HepG2 (cell line): ENCODE results near the gene GAS2. TPM values are rescaled to one million over a fixed set of nuclear protein-coding genes. Genes with fewer than 3 reads are reported as not detected.

Experiments
- ATAC-seq: fragments of 200-7000 bp; cut with Tn5 transposase; 3 replicates; pipeline ENCODE4 v1.9.1; 2020; ENCODE audit warnings: mild to moderate bottlenecking, moderate library complexity
- BruUV-seq: library from RNA; stranded (reverse); fragments of 400-500 nt; replicated peaks from 2 replicates; lab custom pipeline; 2021; lab: Mats Ljungman, UMichigan
- CTCF ChIA-PET: fragments of 300-600 bp; formaldehyde crosslinking; extraction: SDS; loops from one replicate; lab custom pipeline; 2021; ENCODE audit warnings: low total read pairs, inconsistent platforms, low intra/inter-chr PET ratio; lab: Yijun Ruan, JAX
- POLR2A ChIA-PET: fragments of 350-600 bp; sonication (Branson Sonifier 250); formaldehyde crosslinking; loops from one replicate; lab custom pipeline; 2020; ENCODE audit warnings: antibody characterized with exemption, inconsistent platforms; lab: Yijun Ruan, JAX
- DNase-seq: peaks from one replicate; pipeline ENCODE4 v3.0.0-alpha.2; 2015; ENCODE audit warnings: low spot score
- FAIRE-seq: peaks from 3 replicates; lab custom pipeline; 2011; peaks lifted over from hg19 to GRCh38; lab: Jason Lieb, UNC
- H2AFZ ChIP-seq: one replicate; pipeline ENCODE4 v1.6.1; 2011; ENCODE audit warnings: low read length, inconsistent platforms
- H3K27ac ChIP-seq: fragments of 300-600 bp; 3 replicates; pipeline ENCODE4 v1.8.0; 2011; ENCODE audit warnings: mixed run types, mild to moderate bottlenecking, mixed read lengths, low read length, inconsistent platforms; ENCODE audit not compliant: insufficient read depth; ENCODE audit errors: extremely low read length
- H3K27me3 ChIP-seq, 2 experiments: fragments of 200-600 bp in 1 of 2; 2 replicates in 1 of 2; 3 replicates in 1 of 2; pipeline versions ENCODE4 v1.6.0 to v1.8.0; 2011; ENCODE audit warnings: low read length in 2 of 2, mild to moderate bottlenecking in 2 of 2, moderate library complexity in 2 of 2, inconsistent platforms in 1 of 2; ENCODE audit not compliant: insufficient read depth in 2 of 2, control insufficient read depth in 1 of 2
- H3K36me3 ChIP-seq, 2 experiments: fragments of 200-600 bp in 1 of 2; replicated peaks in 1 of 2; 2 replicates in 1 of 2; 3 replicates in 1 of 2; pipeline versions ENCODE4 v1.5.1 to v1.8.0; 2011; ENCODE audit warnings: low read length in 2 of 2, inconsistent platforms in 1 of 2; ENCODE audit not compliant: insufficient read depth in 2 of 2, control insufficient read depth in 1 of 2
- H3K4me1 ChIP-seq: 2 replicates; pipeline ENCODE4 v1.5.1; 2012; ENCODE audit warnings: low read length, inconsistent platforms; ENCODE audit not compliant: insufficient read depth
- H3K4me2 ChIP-seq: 2 replicates; pipeline ENCODE4 v1.6.0; 2011; ENCODE audit warnings: low read depth, low read length, inconsistent platforms
- H3K4me3 ChIP-seq, 3 experiments: fragments of 200-600 bp in 1 of 3; sonication (generic), shearing (Covaris generic) in 1 of 3; replicated peaks in 1 of 3; 2 replicates each; pipeline ENCODE4 v1.5.1; 2011 to 2016; ENCODE audit warnings: low read length in 3 of 3, inconsistent platforms in 2 of 3, low read depth in 2 of 3, mild to moderate bottlenecking in 2 of 3, control low read depth in 1 of 3, mixed read lengths in 1 of 3; ENCODE audit not compliant: insufficient read depth in 1 of 3
- H3K79me2 ChIP-seq: one replicate; pipeline ENCODE4 v1.6.1; 2011; ENCODE audit warnings: low read length, inconsistent platforms; ENCODE audit not compliant: insufficient read depth
- H3K9ac ChIP-seq: 2 replicates; pipeline ENCODE4 v1.6.0; 2011; ENCODE audit warnings: mild to moderate bottlenecking, low read depth, low read length, inconsistent platforms; ENCODE audit not compliant: insufficient read depth
- H3K9me3 ChIP-seq: 2 replicates; pipeline ENCODE4 v1.5.1; 2012; ENCODE audit warnings: mild to moderate bottlenecking, low read length
- H4K20me1 ChIP-seq: 2 replicates; pipeline ENCODE4 v1.6.0; 2011; ENCODE audit warnings: inconsistent platforms, mild to moderate bottlenecking, low read length, moderate library complexity; ENCODE audit not compliant: insufficient read depth
- ELF1 ChIP-seq: sonication (generic); formaldehyde crosslinking; IDR thresholded peaks from 2 replicates; pipeline ENCODE4 v1.4.0; 2020; ENCODE audit warnings: missing genetic modification reagents
- HDAC6 ChIP-seq: fragments of 200-600 bp; sonication (generic); IDR thresholded peaks from 2 replicates; pipeline ENCODE4 v1.7.0; 2017; ENCODE audit warnings: mild to moderate bottlenecking, antibody characterized with exemption, low read length, low read depth
- HNF4G ChIP-seq, 2 experiments: sonication (generic) in 1 of 2; formaldehyde crosslinking in 1 of 2; IDR thresholded peaks; 2 replicates each; pipeline versions ENCODE4 v1.4.0 to v1.6.1; 2011 to 2020; ENCODE audit warnings: borderline replicate concordance in 2 of 2, low read depth in 2 of 2, mild to moderate bottlenecking in 2 of 2, low read length in 1 of 2, missing genetic modification reagents in 1 of 2, moderate library complexity in 1 of 2
- TEAD3 ChIP-seq: optimal IDR thresholded peaks from 2 replicates; pipeline ENCODE3; 2016; ENCODE audit warnings: borderline replicate concordance
- TIGD3 ChIP-seq: sonication (generic); formaldehyde crosslinking; IDR thresholded peaks from 2 replicates; pipeline ENCODE4 v1.5.1; 2020; ENCODE audit warnings: mild to moderate bottlenecking, missing genetic modification reagents, borderline replicate concordance
- ZBTB46 ChIP-seq: sonication (generic); formaldehyde crosslinking; IDR thresholded peaks from 2 replicates; pipeline ENCODE4 v1.4.0; 2020; ENCODE audit warnings: mild to moderate bottlenecking, missing genetic modification reagents, borderline replicate concordance
- ZNF337 ChIP-seq: sonication (generic); formaldehyde crosslinking; IDR thresholded peaks from 2 replicates; pipeline ENCODE4 v1.5.1; 2020; ENCODE audit warnings: missing genetic modification reagents, low read depth, mild to moderate bottlenecking, borderline replicate concordance
- ZNF350 ChIP-seq: sonication (generic); formaldehyde crosslinking; IDR thresholded peaks from 2 replicates; pipeline ENCODE4 v1.4.0; 2020; ENCODE audit warnings: mild to moderate bottlenecking, low read depth, missing genetic modification reagents, borderline replicate concordance
- ZNF530 ChIP-seq: sonication (generic); formaldehyde crosslinking; IDR thresholded peaks from 2 replicates; pipeline ENCODE4 v1.5.0; 2020; ENCODE audit warnings: low read depth, mild to moderate bottlenecking, missing genetic modification reagents
- ZNF549 ChIP-seq: sonication (generic); formaldehyde crosslinking; IDR thresholded peaks from 2 replicates; pipeline ENCODE4 v1.5.0; 2020; ENCODE audit warnings: missing genetic modification reagents
- ZNF766 ChIP-seq: sonication (generic); formaldehyde crosslinking; IDR thresholded peaks from 2 replicates; pipeline ENCODE4 v1.5.0; 2020; ENCODE audit warnings: missing genetic modification reagents, borderline replicate concordance
- WGBS: methylation state at CpG from one replicate; pipeline ENCODE4 v1.1.6; 2017; ENCODE audit warnings: low lambda C conversion rate; 5-methylcytosine and 5-hydroxymethylcytosine counted together
- in situ Hi-C: cut with HindIII; loops from 2 replicates; pipeline ENCODE4 v1.10.0; 2017; ENCODE audit warnings: low pct_unique_long_range_greater_than_20kb; ENCODE audit not compliant: extremely low pct_ligation_motif_present
- intact Hi-C: fragments of 100-400 bp; cut with micrococcal nuclease; formaldehyde crosslinking; loops from one replicate; pipeline ENCODE4 v1.10.0; 2022; ENCODE audit not compliant: unreplicated experiment
- polyA plus RNA-seq, 8 experiments: library from polyadenylated mRNA; depleted of rRNA in 3 of 8; stranded (reverse) in 7 of 8; unstranded in 1 of 8; fragments of >200 nt; fragmentation: Illumina TruSeq in 4 of 8; extraction: Trizol in 4 of 8; gene quantifications; 2 replicates each; pipeline versions ENCODE4 v1.2.1 to v1.2.3, GENCODE V29; 2011 to 2016; ENCODE audit warnings: low read depth in 4 of 8, missing spikeins in 1 of 8, mixed read lengths in 1 of 8; ENCODE audit not compliant: insufficient read depth in 1 of 8
- total RNA-seq, 5 experiments: library from RNA; depleted of rRNA; stranded (reverse); fragments of >200 nt; fragmentation: Illumina TruSeq; extraction: Trizol; gene quantifications; 2 replicates each; pipeline ENCODE4 v1.2.3, GENCODE V29; 2016; ENCODE audit warnings: low read depth in 1 of 5

GAS2 gene
- total and polyA plus RNA-seq, 2 of the 13 experiments (the other 11 are each of a cell fraction or from before 2014, with no cell fraction given) = 26.0 to 85.1 TPM

GRCh38 chr11:22785251-22785650 lies 118.8 kb downstream of the GAS2 start (continued):
- no peak for TF ChIP-seq ZNF350 (CRISPR knock-in tag)
- no peak for TF ChIP-seq ZNF766 (CRISPR knock-in tag)
- TF ChIP-seq ZNF549 (CRISPR knock-in tag) = no peak
- TF ChIP-seq TEAD3 (CRISPR knock-in tag) = no peak

GRCh38 chr11:22786475-22786874 lies 120.1 kb downstream of the GAS2 start:
- Histone ChIP-seq H3K4me3 (no peak overlapping the region), H2AFZ (no peak overlapping the region), H3K27me3 (no peaks in the 10 kb centered on the region), H3K4me1 (peaks cover 3% of the 10 kb centered on the region), H3K9me3 (no peaks in the 10 kb centered on the region), H3K27ac (no peak overlapping the region), H3K4me2 (no peak overlapping the region), H3K9ac (no peak overlapping the region)
- in situ Hi-C loops = loop anchor here (5.0 kb wide), 1 partner anchor 119 kb away; the partner anchor contains the start of gene GAS2
- ATAC-seq = no peak
- BruUV-seq = no TSS peak
- intact Hi-C loops = loop anchor here (2.0 kb wide), 3 partner anchors 52 to 452 kb away; no protein-coding TSS in a partner anchor
- no peak for FAIRE-seq
- CTCF ChIA-PET = no interaction called here
- 96% methylated on average over 3 of the region's 3 CpGs for WGBS
- no peak for DNase-seq
- TF ChIP-seq HDAC6 (no peak), ZBTB46 (no peak), ZNF337 (CRISPR knock-in tag) (no peak), ZNF530 (CRISPR knock-in tag) (no peak), ELF1 (CRISPR knock-in tag) (no peak), HNF4G (IDR thresholded peaks at IDR 0.05; ENCODE audit: borderline replicate concordance, low read depth, low read length) (no peak), HNF4G (CRISPR knock-in tag; IDR thresholded peaks at IDR 0.05; ENCODE audit: borderline replicate concordance, low read depth) (no peak), TIGD3 (CRISPR knock-in tag) (no peak)
- TF ChIP-seq, all 625 proteins: peak for 0
- POLR2A ChIA-PET = no interaction called here
- peaks cover 0 to 1% of the 10 kb centered on the region in 2 experiments; a peak in 1 of 5 replicates for H3K36me3 ChIP-seq
- no peaks in the 10 kb centered on the region for H3K79me2 ChIP-seq
- no peaks in the 10 kb centered on the region for H4K20me1 ChIP-seq
